GM10266 (cell line): ENCODE measurements around the gene ADCY6.

Experiments
- DNase-seq: peaks from one replicate; pipeline ENCODE4 v3.0.0; 2012; ENCODE audit errors: extremely low spot score
- TF ChIP-seq, protein P1 (sequence below): IDR thresholded peaks from 2 replicates; pipeline ENCODE4 v1.5.1; 2012; ENCODE audit warnings: mild to moderate bottlenecking, low read depth; ENCODE audit not compliant: control insufficient read depth, insufficient read depth; ENCODE audit errors: missing control alignments

Gene ADCY6

DNA sequence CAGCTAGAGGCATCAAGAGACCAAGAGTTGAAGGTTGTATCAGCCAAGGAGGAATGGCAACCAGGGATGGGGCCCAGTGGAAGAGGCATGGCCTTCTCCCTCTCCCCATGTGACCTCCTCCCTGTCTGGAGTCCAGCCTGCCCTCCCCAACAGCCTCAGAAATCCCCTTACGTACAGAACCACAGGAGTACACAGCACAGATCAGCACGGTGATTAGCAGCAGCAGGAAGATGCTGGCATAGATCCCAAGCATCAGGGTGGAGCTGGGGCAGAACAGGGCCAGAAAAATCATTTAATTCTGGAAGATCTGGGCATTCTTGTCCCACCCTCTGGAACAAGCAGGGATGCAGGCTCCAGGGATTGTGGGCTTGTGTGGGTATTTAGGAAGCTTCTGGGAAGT is 14.4 kb downstream of the ADCY6 start:
- DNase-seq, result no peak
- TF ChIP-seq, protein P1, sequence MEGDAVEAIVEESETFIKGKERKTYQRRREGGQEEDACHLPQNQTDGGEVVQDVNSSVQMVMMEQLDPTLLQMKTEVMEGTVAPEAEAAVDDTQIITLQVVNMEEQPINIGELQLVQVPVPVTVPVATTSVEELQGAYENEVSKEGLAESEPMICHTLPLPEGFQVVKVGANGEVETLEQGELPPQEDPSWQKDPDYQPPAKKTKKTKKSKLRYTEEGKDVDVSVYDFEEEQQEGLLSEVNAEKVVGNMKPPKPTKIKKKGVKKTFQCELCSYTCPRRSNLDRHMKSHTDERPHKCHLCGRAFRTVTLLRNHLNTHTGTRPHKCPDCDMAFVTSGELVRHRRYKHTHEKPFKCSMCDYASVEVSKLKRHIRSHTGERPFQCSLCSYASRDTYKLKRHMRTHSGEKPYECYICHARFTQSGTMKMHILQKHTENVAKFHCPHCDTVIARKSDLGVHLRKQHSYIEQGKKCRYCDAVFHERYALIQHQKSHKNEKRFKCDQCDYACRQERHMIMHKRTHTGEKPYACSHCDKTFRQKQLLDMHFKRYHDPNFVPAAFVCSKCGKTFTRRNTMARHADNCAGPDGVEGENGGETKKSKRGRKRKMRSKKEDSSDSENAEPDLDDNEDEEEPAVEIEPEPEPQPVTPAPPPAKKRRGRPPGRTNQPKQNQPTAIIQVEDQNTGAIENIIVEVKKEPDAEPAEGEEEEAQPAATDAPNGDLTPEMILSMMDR, result no peak

DNA sequence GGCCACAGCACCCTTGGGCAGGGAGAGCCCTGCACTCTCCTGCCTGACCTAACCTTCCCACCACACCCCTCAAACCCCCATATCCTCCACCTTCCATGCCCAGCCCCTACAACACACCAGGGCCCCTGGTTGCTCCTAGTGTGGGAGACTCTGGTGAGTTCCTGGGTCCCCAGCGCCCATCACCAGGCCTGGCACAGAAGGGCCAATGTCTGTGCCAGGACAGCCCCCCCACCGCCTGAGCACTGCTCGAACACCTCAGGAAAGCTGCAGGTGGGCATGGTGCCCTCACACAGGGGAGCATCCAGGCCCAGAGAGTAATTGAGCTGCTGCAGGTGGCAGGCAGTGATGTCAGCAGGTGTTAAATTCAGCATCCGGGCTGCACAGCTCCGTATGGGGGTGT is 15.2 kb downstream of the ADCY6 start:
- TF ChIP-seq, protein P1, result no peak
- DNase-seq, result no peak

DNA sequence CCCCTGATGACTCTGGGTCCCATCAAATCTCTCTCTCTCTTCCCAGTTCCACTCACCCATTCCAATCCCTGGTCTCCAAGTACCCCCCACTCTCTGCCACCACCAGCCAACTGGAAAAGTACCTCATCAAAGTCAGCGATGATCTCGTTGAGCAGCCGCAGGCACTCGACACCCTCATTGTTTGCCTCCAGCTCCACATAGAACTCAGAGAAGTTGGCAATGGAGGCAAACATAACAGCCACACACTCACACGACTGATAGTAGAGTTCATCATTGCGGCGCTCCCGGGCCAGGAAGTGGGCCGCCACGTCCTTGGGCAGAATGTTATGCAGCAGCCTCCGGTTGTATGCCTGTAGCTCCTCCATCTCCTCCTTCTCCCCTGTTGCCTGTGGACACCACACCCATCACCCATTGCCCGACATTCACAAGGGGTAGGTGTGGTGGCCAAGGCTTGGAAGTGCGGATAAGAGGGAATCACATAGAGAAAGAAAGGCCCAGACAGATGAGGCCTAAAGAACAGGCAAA is 17.2 kb downstream of the ADCY6 start:
- TF ChIP-seq, protein P1, result no peak
- no peak for DNase-seq

DNA sequence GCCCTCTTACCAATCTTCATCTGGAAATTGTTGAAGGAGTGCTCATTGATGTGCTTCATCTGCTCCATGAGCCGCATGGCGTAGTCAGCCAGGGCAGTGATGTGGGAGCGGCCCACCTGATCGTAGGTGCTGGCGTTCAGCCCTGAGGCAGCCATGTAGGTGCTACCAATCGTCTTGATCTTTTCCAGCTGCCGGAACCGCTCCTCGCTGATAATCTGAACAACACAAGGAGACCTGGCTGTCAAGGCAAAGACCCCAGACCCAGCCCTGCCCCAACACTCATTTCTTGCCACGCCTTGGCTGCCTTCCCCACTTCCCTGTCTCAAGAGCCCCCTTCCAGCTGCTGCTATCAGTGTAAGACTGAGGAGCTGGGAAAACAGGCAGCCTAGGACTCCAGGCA is 18.1 kb downstream of the ADCY6 start:
- TF ChIP-seq, protein P1, result no peak
- DNase-seq, result no peak

DNA sequence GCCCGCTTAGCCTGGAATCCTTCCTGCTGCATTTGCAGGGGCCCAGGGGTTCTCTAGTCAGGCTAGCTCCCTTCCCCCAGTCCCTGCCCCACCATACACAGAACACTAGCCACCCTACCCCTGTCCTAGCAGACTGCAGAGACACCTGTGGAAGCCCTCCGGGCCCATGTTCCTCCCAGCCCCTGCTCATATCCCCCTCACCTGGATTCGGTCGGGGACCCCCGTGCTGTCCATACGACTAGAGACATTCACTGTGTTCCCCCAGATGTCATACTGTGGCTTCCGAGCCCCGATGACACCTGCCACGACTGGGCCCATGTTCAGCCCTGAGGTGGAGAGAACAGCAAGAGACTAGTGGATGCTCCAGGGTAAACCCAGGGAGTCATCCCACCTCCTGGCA is 20.2 kb downstream of the ADCY6 start:
- TF ChIP-seq, protein P1, result no peak
- no peak for DNase-seq

DNA sequence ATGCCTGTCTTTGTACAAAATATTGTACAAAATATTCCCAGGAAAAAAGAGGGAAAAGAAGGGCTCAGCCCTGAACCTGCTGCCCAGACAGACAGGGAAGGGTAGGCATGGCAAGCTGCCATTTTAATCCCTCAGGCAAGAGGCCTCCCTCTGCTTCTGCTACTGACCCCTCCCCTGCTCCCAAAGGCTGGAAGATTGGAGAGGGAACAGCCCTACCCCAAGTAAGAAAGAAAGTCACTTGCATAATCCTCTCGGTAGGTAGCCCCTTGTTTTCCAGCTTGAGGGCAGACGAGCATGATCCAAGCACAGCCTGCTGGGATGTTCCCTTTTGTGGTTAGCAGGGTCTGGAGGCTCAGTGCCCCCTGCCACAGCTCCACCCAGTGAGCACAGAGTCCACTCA is 20.7 kb downstream of the ADCY6 start:
- no peak for DNase-seq
- TF ChIP-seq, protein P1, result no peak

DNA sequence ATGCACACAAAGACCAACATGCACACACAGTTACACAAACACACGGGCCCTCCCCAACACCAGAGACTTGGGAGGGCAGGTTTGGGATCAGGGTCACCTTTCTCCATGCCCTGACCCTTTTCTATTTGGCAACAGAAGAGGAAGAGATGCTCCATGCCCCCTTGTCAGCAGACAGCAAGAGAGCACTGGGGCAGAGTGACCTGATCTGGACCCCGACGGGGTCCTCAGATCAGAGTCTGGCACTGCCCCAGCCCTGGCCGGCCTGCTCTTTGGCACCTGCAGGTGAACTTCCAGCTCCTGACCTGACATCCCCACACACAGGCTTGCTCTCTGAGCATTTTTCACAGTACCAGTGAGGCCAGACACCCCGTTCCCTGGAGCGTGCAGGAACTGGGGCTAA is 21.4 kb downstream of the ADCY6 start:
- DNase-seq, result no peak
- TF ChIP-seq, protein P1, result no peak
